Spleen (tissue), 7 donors: Measurements from ENCODE around the gene ANXA4.

Source experiments
- POLR2A ChIP-seq, 3 donors: fragments of 450-650 bp; IDR thresholded peaks; one replicate each; pipeline ENCODE4 v1.5.1; 2017; ENCODE audit warnings: antibody characterized with exemption in 3 of 3, mild to moderate bottlenecking in 1 of 3
- TF ChIP-seq, protein P1 (sequence below), 11 experiments: fragments of 200-600 bp in 7 of 11; fragments of 450-650 bp in 4 of 11; sonication (generic) in 4 of 11; IDR thresholded peaks in 8 of 11; conservative IDR thresholded peaks in 3 of 11; 1 replicate in 7 of 11; 2 replicates in 4 of 11; pipeline versions ENCODE4 v1.4.0 to v1.8.0; 2016 to 2021; ENCODE audit warnings: antibody characterized with exemption in 11 of 11, inconsistent platforms in 4 of 11, mild to moderate bottlenecking in 1 of 11
- donor health status: DM: no; HTN: no; CAD: no; lungs with moderate emphysema.
- donor health status: DM: no; HTN: no; CAD: no.
- donor health status: DM: no; HTN: no; CAD: no.

DNA sequence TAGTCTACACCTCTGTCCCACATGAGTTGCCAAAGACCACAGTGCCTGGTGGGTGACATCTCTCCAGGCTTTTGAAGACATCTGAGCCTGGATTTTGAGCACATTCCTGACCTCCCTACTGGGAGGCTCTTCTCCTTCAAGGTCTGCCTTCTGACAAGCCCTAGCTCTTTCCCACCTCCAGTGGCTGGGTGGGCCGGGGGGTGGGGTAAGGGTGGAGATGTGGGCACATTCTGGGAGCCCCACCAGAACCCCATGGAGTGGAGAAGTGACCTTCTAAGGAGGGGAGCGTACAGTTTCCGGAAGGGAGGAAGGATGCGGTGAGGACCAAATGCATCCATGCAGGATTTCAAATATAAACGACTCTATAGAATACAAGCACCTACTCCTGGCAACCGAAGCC, 27.9 kb upstream of the ANXA4 start:
- TF ChIP-seq, protein P1, sequence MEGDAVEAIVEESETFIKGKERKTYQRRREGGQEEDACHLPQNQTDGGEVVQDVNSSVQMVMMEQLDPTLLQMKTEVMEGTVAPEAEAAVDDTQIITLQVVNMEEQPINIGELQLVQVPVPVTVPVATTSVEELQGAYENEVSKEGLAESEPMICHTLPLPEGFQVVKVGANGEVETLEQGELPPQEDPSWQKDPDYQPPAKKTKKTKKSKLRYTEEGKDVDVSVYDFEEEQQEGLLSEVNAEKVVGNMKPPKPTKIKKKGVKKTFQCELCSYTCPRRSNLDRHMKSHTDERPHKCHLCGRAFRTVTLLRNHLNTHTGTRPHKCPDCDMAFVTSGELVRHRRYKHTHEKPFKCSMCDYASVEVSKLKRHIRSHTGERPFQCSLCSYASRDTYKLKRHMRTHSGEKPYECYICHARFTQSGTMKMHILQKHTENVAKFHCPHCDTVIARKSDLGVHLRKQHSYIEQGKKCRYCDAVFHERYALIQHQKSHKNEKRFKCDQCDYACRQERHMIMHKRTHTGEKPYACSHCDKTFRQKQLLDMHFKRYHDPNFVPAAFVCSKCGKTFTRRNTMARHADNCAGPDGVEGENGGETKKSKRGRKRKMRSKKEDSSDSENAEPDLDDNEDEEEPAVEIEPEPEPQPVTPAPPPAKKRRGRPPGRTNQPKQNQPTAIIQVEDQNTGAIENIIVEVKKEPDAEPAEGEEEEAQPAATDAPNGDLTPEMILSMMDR (IDR thresholded peaks at IDR 0.05 in 8 of 11, conservative IDR thresholded peaks at IDR 0.05 in 3 of 11): no peak
- no peak for TF ChIP-seq POLR2A (IDR thresholded peaks at IDR 0.05)
